NT2/D1 (cell line): ENCODE measurements around the gene BRINP3.

Experiments used
- SUZ12 ChIP-seq: IDR thresholded peaks from 2 replicates; pipeline ENCODE4 v1.6.1; 2011; ENCODE audit not compliant: insufficient read length, insufficient read depth; ENCODE audit errors: extremely low read depth
- YY1 ChIP-seq: IDR thresholded peaks from 2 replicates; pipeline ENCODE4 v1.6.1; 2011; ENCODE audit not compliant: insufficient read length, insufficient read depth
- ZNF274 ChIP-seq: IDR thresholded peaks from 2 replicates; pipeline ENCODE4 v1.6.1; 2011; ENCODE audit warnings: mild to moderate bottlenecking, low read depth, low read length

DNA sequence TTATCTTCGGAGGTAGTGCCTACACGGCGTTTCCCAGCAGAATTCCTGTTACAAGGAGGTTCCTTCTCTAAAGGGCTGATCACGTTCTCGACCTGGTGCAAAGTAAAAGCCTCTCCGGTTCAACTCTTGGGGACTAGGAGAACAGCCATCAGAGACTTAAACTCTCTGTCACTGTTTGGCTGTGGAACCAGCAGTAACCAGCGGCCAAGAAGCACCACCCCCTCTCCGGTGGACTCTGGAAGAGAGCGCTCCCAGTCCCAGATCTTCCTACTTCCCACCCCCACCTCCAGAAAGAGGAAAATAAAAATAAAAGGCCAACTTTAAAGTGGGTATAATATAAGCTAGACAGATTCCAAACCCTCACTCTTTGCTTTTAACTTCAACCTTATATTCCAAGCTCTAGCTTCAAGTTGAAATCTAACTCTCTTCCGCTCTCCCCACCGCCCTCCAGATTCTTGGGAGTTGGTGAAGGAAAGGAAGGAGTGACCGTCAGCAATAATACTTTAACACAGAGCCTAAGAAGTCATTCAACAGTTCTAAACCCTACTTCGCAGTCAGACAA lies 2.9 kb downstream of the BRINP3 start:
- TF ChIP-seq YY1 (no peak), SUZ12 (no peak), ZNF274 (no peak)
